ENCODE results near the gene IQCC. TPM values are rescaled to one million over a fixed set of nuclear protein-coding genes. Genes with fewer than 3 reads are reported as not detected.
A peak's percentile ranks its signal among the peaks of the same experiment; 100 is the strongest.
"Not testable (repeated sequence)": the region's sequence is repeated elsewhere in the genome, so short reads cannot be mapped to it uniquely, and the experiment has no call there.

IQCC gene
- 1 to 10 TPM; 6.8 to 7.2 (median 7.2) TPM for polyA plus RNA-seq (ENCODE audit: insufficient read length in 3 of 3)

GRCh38 chr1:32205401-32206370, at the start of gene IQCC:
TSS of gene IQCC (plus strand) at chr1:32205671. CDS start at chr1:32205682, 11 bp downstream.
- peak in 2 of 3 donors; percentile 85 to 90 for DNase-seq (ENCODE audit: low read depth in 3 of 3, low spot score in 2 of 3)

GRCh38 chr1:32159189-32159588, 46.3 kb upstream of the IQCC start:
- DNase-seq (ENCODE audit: low read depth in 3 of 3, low spot score in 2 of 3): no peak

GRCh38 chr1:32163405-32163804, 42.1 kb upstream of the IQCC start:
- DNase-seq (ENCODE audit: low read depth in 3 of 3, low spot score in 2 of 3): no peak

GRCh38 chr1:32165633-32166032, 39.8 kb upstream of the IQCC start:
- DNase-seq (ENCODE audit: low read depth in 3 of 3, low spot score in 2 of 3): not testable (repeated sequence)

GRCh38 chr1:32170991-32171390, 34.5 kb upstream of the IQCC start:
- DNase-seq (ENCODE audit: low read depth in 3 of 3, low spot score in 2 of 3): no peak

- no peak for DNase-seq (ENCODE audit: low read depth in 3 of 3, low spot score in 2 of 3)
These were observed 32.7 kb upstream of the IQCC start for GRCh38 chr1:32172621-32173245.

- no peak for DNase-seq (ENCODE audit: low read depth in 3 of 3, low spot score in 2 of 3)
These were observed 26.9 kb upstream of the IQCC start for GRCh38 chr1:32178380-32179192.

- DNase-seq (ENCODE audit: low read depth in 3 of 3, low spot score in 2 of 3): no peak
These were observed 26.4 kb upstream of the IQCC start for GRCh38 chr1:32179193-32179442.

GRCh38 chr1:32179443-32180185, 25.9 kb upstream of the IQCC start, which contains the start of gene TXLNA:
TSS of gene TXLNA (plus strand) at chr1:32179675. CDS start at chr1:32180346, 671 bp downstream.
- peak in 2 of 3 donors; percentile 78 to 87 for DNase-seq (ENCODE audit: low read depth in 3 of 3, low spot score in 2 of 3)

GRCh38 chr1:32180186-32181060, 25.0 kb upstream of the IQCC start:
- DNase-seq (ENCODE audit: low read depth in 3 of 3, low spot score in 2 of 3): no peak

- DNase-seq (ENCODE audit: low read depth in 3 of 3, low spot score in 2 of 3): no peak
These were observed 24.4 kb upstream of the IQCC start for GRCh38 chr1:32181065-32181464.

- no peak for DNase-seq (ENCODE audit: low read depth in 3 of 3, low spot score in 2 of 3)
These were observed 23.9 kb upstream of the IQCC start for GRCh38 chr1:32181563-32181962.

- no peak for DNase-seq (ENCODE audit: low read depth in 3 of 3, low spot score in 2 of 3)
These were observed 23.4 kb upstream of the IQCC start for GRCh38 chr1:32182060-32182459.

GRCh38 chr1:32184650-32185049, 20.8 kb upstream of the IQCC start:
- no peak for DNase-seq (ENCODE audit: low read depth in 3 of 3, low spot score in 2 of 3)

- no peak for DNase-seq (ENCODE audit: low read depth in 3 of 3, low spot score in 2 of 3)
These were observed 19.4 kb upstream of the IQCC start for GRCh38 chr1:32186077-32186476.

- DNase-seq (ENCODE audit: low read depth in 3 of 3, low spot score in 2 of 3): no peak
These were observed 19.0 kb upstream of the IQCC start for GRCh38 chr1:32186491-32186890.

- no peak for DNase-seq (ENCODE audit: low read depth in 3 of 3, low spot score in 2 of 3)
These were observed 17.6 kb upstream of the IQCC start for GRCh38 chr1:32187850-32188249.

- DNase-seq (ENCODE audit: low read depth in 3 of 3, low spot score in 2 of 3): no peak
These were observed 13.1 kb upstream of the IQCC start for GRCh38 chr1:32192220-32192948.

GRCh38 chr1:32194984-32195383, 10.5 kb upstream of the IQCC start:
- no peak for DNase-seq (ENCODE audit: low read depth in 3 of 3, low spot score in 2 of 3)
